ENCODE results near the gene CCL27. TPM values are rescaled to one million over a fixed set of nuclear protein-coding genes. Genes with fewer than 3 reads are reported as not detected.
A peak's percentile ranks its signal among the peaks of the same experiment; 100 is the strongest.

Gene CCL27
- total RNA-seq, 1 experiment from 2014 or later = not detected

GRCh38 chr9:34669809-34670562 lies 7.5 kb upstream of the CCL27 start:
- DNase-seq = no peak
- Mint-ChIP-seq H3K4me3 (ENCODE audit: unreplicated experiment) (no peak overlapping the region), H3K4me1 (ENCODE audit: low read depth, unreplicated experiment) (peaks cover 8% of the 10 kb centered on the region), H3K27me3 (ENCODE audit: insufficient read depth, unreplicated experiment) (no peaks in the 10 kb centered on the region), H3K9me3 (ENCODE audit: unreplicated experiment) (no peaks in the 10 kb centered on the region), H3K36me3 (ENCODE audit: insufficient read depth, unreplicated experiment) (no peaks in the 10 kb centered on the region), H3K27ac (ENCODE audit: unreplicated experiment) (no peak overlapping the region)
- BruUV-seq (replicated peaks) = no TSS peak
- POLR2A ChIA-PET = no interaction called here
- no peak overlapping the region for H3K4me3 ChIP-seq (ENCODE audit: low read depth, low read length)
- intact Hi-C loops (cut with micrococcal nuclease; ENCODE audit: unreplicated experiment) = no loop called here
- TF ChIP-seq CTCF (IDR thresholded peaks at IDR 0.05; ENCODE audit: insufficient read depth in 1 of 2, low read depth in 1 of 2, low read length in 1 of 2, severe bottlenecking in 1 of 2, unreplicated experiment in 1 of 2) = no peak
- CTCF ChIA-PET = interaction anchor here (0.6 kb wide), 1 partner anchor 33 kb away, joined by 4 read pairs; no protein-coding TSS in a partner anchor
- peaks cover 1% of the 10 kb centered on the region for H3K4me1 ChIP-seq
- H3K9me3 ChIP-seq = no peaks in the 10 kb centered on the region; the same call in 1 of the 2 replicates
- H3K27me3 ChIP-seq (replicated peaks; ENCODE audit: control insufficient read depth, insufficient read depth, low read length) = no peaks in the 10 kb centered on the region
- H3K36me3 ChIP-seq (ENCODE audit: control insufficient read depth, insufficient read depth, low read length) = no peaks in the 10 kb centered on the region

DNA sequence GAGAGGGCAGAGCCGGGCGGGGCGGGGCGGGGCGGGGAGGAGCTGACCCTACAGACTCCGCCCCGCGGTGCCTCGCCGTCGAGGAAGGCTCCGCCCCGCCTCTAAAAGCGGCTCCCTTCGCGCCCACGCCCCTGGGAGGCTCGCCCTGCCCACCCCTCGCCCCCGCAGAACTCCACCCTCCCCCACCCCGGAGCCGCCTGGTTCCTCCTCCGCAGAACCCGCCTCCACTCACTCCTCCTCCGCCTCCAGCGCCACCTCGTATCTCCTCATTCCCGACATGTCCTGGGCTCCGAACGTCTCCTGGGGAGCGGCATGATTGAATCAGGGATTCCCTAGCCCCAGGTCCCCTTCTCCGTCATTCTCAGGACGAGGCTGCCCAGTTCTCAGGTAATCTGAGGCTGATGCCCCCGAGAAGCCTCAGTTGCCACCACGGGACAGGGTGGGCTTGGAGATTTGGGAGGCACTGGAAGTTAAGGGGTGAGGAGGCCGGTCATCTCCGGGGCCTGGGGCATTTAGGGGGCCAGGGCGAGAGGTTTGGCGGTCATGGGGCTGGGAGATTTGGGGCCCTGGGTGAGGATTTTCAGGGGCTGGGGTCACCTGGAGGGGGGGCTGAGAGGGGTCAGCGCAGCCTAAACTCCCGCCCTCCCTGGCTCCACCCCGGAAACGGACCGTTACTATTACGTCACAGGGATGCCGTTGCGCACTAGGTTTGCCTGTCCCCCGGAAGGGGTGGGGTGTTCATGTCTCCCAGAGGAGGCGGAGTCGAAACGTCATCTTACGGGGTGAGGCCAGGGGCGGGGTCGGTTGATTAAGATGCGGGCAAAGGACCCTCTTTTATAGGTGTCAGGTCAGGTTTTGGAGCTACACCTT lies 3.2 kb upstream of the CCL27 start:
- no peak for TF ChIP-seq CTCF (IDR thresholded peaks at IDR 0.05; ENCODE audit: insufficient read depth in 1 of 2, low read depth in 1 of 2, low read length in 1 of 2, severe bottlenecking in 1 of 2, unreplicated experiment in 1 of 2)
- peak; percentile 83 to 89 for DNase-seq
- peaks cover 15% of the 10 kb centered on the region for H3K4me1 ChIP-seq
- ChIA-PET POLR2A (interaction anchor here (0.6 kb wide), 3 partner anchors 14 to 1062 kb away, joined by 3 read pairs; partner anchors contain the start of genes IL11RA and VCP), CTCF (interaction anchor here (0.5 to 1.2 kb wide), 3 partner anchors 19 to 35 kb away, joined by 5 to 9 read pairs (median 7); partner anchors contain the start of genes GALT and SIGMAR1)
- Mint-ChIP-seq H3K9me3 (ENCODE audit: unreplicated experiment) (no peaks in the 10 kb centered on the region), H3K4me3 (ENCODE audit: unreplicated experiment) (peak overlapping the region; percentile 81), H3K36me3 (ENCODE audit: insufficient read depth, unreplicated experiment) (no peaks in the 10 kb centered on the region), H3K4me1 (ENCODE audit: low read depth, unreplicated experiment) (peaks cover 28% of the 10 kb centered on the region), H3K27me3 (ENCODE audit: insufficient read depth, unreplicated experiment) (no peaks in the 10 kb centered on the region), H3K27ac (ENCODE audit: unreplicated experiment) (peak overlapping the region; percentile 61)
- intact Hi-C loops (cut with micrococcal nuclease; ENCODE audit: unreplicated experiment) = loop anchor here (2.0 kb wide), 1 partner anchor 19 kb away; the partner anchor contains the start of gene GALT
- BruUV-seq (replicated peaks) = TSS peak; percentile 61
- no peaks in the 10 kb centered on the region; the same call in 1 of the 2 replicates for H3K9me3 ChIP-seq
- H3K36me3 ChIP-seq (ENCODE audit: control insufficient read depth, insufficient read depth, low read length) = no peaks in the 10 kb centered on the region
- no peaks in the 10 kb centered on the region for H3K27me3 ChIP-seq (replicated peaks; ENCODE audit: control insufficient read depth, insufficient read depth, low read length)
- H3K4me3 ChIP-seq (ENCODE audit: low read depth, low read length) = peak overlapping the region; percentile 57

DNA sequence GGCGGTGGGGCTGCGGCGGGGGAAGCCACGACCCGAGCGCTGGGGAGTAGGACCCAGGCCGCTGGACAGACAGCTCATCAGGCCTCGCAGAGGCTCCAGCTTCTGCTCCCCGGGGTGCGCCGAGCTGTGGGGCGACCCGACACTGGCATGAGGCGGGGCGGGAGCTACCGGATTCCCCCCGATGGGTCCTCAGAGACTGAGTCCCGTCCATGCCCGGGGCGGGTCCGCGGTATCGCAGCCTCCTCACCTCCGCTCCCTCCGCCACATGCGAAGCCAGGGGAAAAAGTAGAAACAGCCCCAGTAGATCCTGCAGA lies 2.6 kb upstream of the CCL27 start:
- no peak for DNase-seq
- Mint-ChIP-seq H3K9me3 (ENCODE audit: unreplicated experiment) (no peaks in the 10 kb centered on the region), H3K27ac (ENCODE audit: unreplicated experiment) (no peak overlapping the region), H3K27me3 (ENCODE audit: insufficient read depth, unreplicated experiment) (no peaks in the 10 kb centered on the region), H3K4me3 (ENCODE audit: unreplicated experiment) (peak overlapping the region; percentile 81), H3K36me3 (ENCODE audit: insufficient read depth, unreplicated experiment) (no peaks in the 10 kb centered on the region), H3K4me1 (ENCODE audit: low read depth, unreplicated experiment) (peaks cover 28% of the 10 kb centered on the region)
- Histone ChIP-seq H3K4me1 (peaks cover 15% of the 10 kb centered on the region), H3K36me3 (ENCODE audit: control insufficient read depth, insufficient read depth, low read length) (no peaks in the 10 kb centered on the region), H3K27me3 (replicated peaks; ENCODE audit: control insufficient read depth, insufficient read depth, low read length) (no peaks in the 10 kb centered on the region), H3K9me3 (no peaks in the 10 kb centered on the region; the same call in 1 of the 2 replicates), H3K4me3 (ENCODE audit: low read depth, low read length) (no peak overlapping the region; the same call in 1 of the 2 replicates)
- CTCF ChIA-PET = interaction anchor here (1.2 kb wide), 2 partner anchors 18 to 27 kb away, joined by 5 to 9 read pairs; partner anchors contain the start of genes GALT and SIGMAR1
- no peak for TF ChIP-seq CTCF (IDR thresholded peaks at IDR 0.05; ENCODE audit: insufficient read depth in 1 of 2, low read depth in 1 of 2, low read length in 1 of 2, severe bottlenecking in 1 of 2, unreplicated experiment in 1 of 2)
- POLR2A ChIA-PET = interaction anchor here (0.6 kb wide), 2 partner anchors 13 to 1063 kb away, joined by 3 read pairs; partner anchors contain the start of gene IL11RA
- intact Hi-C loops (cut with micrococcal nuclease; ENCODE audit: unreplicated experiment) = loop anchor here (2.0 kb wide), 1 partner anchor 18 kb away; the partner anchor contains the start of gene GALT
- BruUV-seq (replicated peaks) = no TSS peak

Data from Caco-2 (cell line).